Left ventricle myocardium inferior (tissue), 1 donor: ENCODE measurements around the gene VAV2. TPM values are rescaled to one million over a fixed set of nuclear protein-coding genes. Genes with fewer than 3 reads are reported as not detected.

Source experiments
- DNase-seq: peaks from one replicate; pipeline ENCODE4 v3.0.0-alpha.2; 2020
- H3K27ac ChIP-seq: fragments of 200-600 bp; replicated peaks from 2 replicates; pipeline ENCODE4 v1.8.0; 2021
- H3K27me3 ChIP-seq: fragments of 200-600 bp; 2 replicates; pipeline ENCODE4 v1.8.0; 2021; ENCODE audit warnings: low read depth
- H3K36me3 ChIP-seq: fragments of 200-600 bp; 2 replicates; pipeline ENCODE4 v1.8.0; 2021
- H3K4me1 ChIP-seq: fragments of 200-600 bp; 2 replicates; pipeline ENCODE4 v1.8.0; 2021
- H3K4me3 ChIP-seq: fragments of 200-600 bp; 2 replicates; pipeline ENCODE4 v1.8.0; 2021; ENCODE audit warnings: mild to moderate bottlenecking, moderate library complexity
- H3K9me3 ChIP-seq: fragments of 200-600 bp; replicated peaks from 2 replicates; pipeline ENCODE4 v1.8.0; 2021
- intact Hi-C: fragments of 100-400 bp; cut with micrococcal nuclease; formaldehyde crosslinking; loops from one replicate; pipeline ENCODE4 v1.11.0; 2022
- total RNA-seq: library from RNA; stranded (reverse); fragmentation: NEBNext Ultra II Directional; extraction: Animal tissue kit (Norgen Biotek cat#: 25700); gene quantifications from one replicate; pipeline ENCODE4 v1.2.1, GENCODE V29; 2021
- TF ChIP-seq, protein P1 (sequence below): fragments of 200-600 bp; IDR thresholded peaks from 2 replicates; pipeline ENCODE4 v1.8.0; 2021; ENCODE audit warnings: antibody characterized with exemption, mild to moderate bottlenecking, borderline replicate concordance
- donor health status: DM: no; HTN: yes; CAD: no; lungs with severe emphysema.

VAV2 gene
- total RNA-seq, 1 donor from 2014 or later, result 4.1 TPM

- H3K9me3 ChIP-seq, result no peaks in the 10 kb centered on the region
- H3K36me3 ChIP-seq, result peaks cover 5% of the 10 kb centered on the region
- no peaks in the 10 kb centered on the region for H3K27me3 ChIP-seq
- no peak for DNase-seq
- intact Hi-C loops, result no loop called here
- H3K27ac ChIP-seq, result no peak overlapping the region
- TF ChIP-seq, protein P1, sequence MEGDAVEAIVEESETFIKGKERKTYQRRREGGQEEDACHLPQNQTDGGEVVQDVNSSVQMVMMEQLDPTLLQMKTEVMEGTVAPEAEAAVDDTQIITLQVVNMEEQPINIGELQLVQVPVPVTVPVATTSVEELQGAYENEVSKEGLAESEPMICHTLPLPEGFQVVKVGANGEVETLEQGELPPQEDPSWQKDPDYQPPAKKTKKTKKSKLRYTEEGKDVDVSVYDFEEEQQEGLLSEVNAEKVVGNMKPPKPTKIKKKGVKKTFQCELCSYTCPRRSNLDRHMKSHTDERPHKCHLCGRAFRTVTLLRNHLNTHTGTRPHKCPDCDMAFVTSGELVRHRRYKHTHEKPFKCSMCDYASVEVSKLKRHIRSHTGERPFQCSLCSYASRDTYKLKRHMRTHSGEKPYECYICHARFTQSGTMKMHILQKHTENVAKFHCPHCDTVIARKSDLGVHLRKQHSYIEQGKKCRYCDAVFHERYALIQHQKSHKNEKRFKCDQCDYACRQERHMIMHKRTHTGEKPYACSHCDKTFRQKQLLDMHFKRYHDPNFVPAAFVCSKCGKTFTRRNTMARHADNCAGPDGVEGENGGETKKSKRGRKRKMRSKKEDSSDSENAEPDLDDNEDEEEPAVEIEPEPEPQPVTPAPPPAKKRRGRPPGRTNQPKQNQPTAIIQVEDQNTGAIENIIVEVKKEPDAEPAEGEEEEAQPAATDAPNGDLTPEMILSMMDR, result no peak
- H3K4me3 ChIP-seq, result no peak overlapping the region
- H3K4me1 ChIP-seq, result peaks cover 31% of the 10 kb centered on the region
Measured at GRCh38 chr9:133786371-133786753, 205.8 kb downstream of the VAV2 start.

- H3K4me1 ChIP-seq, result peaks cover 31% of the 10 kb centered on the region
- peaks cover 5% of the 10 kb centered on the region for H3K36me3 ChIP-seq
- no peaks in the 10 kb centered on the region for H3K27me3 ChIP-seq
- intact Hi-C loops, result no loop called here
- TF ChIP-seq, protein P1, result no peak
- no peak overlapping the region for H3K27ac ChIP-seq
- no peaks in the 10 kb centered on the region for H3K9me3 ChIP-seq
- no peak overlapping the region for H3K4me3 ChIP-seq
- no peak for DNase-seq
Measured at GRCh38 chr9:133785753-133786370, 206.3 kb downstream of the VAV2 start.

DNA sequence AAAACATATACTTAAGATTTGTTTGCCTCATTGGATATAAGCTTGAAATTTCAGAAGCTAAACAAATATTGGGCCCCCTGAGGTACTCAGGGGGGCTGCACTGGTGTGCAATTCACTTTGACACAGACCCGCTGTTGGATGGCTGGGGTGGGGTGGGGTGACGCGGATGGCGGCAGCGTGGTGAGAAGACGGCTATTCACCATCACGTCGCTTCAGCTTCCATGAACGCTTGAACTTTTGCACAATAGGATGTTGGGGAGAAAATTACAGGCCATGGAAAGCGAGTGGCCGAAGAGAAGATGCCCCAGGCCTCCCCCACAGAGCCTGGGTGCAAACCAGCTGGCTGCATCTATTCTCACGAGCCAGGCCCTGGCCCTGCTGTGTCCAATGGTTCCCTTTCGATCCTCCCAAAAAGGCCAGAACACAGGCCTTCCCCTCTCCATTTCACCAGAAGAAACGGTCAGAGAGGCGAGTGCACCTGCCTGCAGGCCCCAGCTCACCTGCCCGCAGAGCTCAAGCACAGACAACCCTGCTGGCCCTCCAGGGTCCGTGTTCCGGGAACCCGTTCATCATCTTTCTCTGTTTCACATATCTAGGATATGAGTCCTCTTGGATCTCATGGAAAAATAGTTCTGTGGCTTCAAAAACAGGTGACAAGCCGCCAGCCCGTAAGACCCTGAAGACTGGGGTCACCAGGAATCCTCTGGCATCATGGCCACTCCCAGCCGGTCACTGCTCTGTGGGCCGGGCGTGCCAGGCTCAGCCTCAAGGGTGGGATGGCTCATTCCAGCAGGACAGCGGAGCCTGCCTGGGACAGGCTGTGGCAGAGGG, 207.2 kb downstream of the VAV2 start:
- DNase-seq, result no peak
- TF ChIP-seq, protein P1, result no peak
- Histone ChIP-seq H3K4me1 (peaks cover 25% of the 10 kb centered on the region), H3K27ac (no peak overlapping the region), H3K36me3 (peaks cover 5% of the 10 kb centered on the region), H3K27me3 (no peaks in the 10 kb centered on the region), H3K4me3 (no peak overlapping the region), H3K9me3 (no peaks in the 10 kb centered on the region)
- intact Hi-C loops, result no loop called here

DNA sequence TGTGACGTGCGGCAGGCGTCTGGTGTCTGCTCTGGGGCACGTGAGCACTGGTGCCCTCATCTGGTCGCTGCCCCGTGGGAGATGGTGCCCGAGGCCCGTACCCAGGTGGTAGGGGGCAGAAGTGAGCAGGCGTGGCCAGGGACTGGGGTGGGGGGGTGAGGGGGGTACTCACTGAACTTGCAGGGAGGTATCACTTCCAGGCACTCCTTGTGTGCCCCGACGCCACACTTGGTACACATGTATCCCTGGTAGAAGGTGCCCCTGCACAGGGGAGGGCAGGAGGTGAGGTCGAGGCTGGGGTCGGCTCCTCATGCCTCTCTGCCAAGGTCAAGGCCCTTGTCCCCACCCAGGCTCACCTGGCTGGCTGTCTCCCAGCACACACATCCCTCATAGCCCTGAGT, 208.8 kb downstream of the VAV2 start:
- intact Hi-C loops, result no loop called here
- Histone ChIP-seq H3K27ac (no peak overlapping the region), H3K4me1 (peaks cover 10% of the 10 kb centered on the region), H3K4me3 (no peak overlapping the region), H3K27me3 (no peaks in the 10 kb centered on the region), H3K36me3 (peaks cover 19% of the 10 kb centered on the region), H3K9me3 (no peaks in the 10 kb centered on the region)
- TF ChIP-seq, protein P1, result no peak
- DNase-seq, result no peak

DNA sequence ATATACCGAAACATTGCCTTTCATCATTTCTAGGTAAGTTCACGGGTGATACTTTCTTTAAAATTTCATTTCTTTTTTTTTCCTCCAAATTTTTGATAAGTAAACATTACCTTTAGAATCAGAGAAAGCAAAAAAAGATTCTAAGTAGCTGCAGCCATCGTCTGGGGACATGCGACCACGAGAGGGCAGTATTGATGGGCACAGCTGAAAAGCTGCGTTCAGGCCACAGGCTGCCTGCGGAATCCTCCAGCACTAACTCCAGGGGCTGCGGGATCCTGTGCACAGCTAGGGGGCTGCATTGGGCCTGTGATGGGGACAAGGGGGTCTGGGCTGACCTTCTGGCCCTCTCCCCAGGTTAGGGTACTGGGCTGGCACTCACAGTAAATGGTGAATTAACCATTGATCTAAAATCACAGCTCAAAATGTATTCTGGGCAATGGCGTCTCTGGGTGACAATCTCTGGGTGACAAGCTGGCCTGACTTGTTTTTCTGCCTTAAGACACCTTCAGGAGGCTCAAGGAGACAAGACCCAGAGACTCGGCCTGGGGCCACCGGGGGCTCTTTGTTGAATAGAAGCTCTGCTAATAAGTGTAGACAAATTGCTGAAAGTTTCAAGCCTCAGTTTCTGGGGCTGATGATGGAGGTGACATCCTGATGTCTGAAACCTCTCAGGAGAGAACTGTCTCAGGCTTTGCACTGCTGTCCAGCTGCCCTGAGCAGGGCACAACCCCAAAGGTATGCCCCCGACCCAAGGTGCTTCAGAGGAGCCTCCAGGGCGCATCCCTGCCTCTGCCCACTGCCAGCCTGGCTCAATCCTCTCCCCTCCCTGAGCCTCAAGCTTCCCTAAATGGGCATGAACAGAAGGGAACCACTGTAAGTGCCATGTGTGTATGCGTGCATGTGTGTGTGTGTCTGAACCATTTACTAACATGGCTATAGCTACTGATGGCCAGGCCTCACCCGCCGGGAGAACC, 209.7 kb downstream of the VAV2 start:
- DNase-seq, result peak; percentile 61
- Histone ChIP-seq H3K9me3 (no peaks in the 10 kb centered on the region), H3K4me1 (peaks cover 1% of the 10 kb centered on the region), H3K27ac (no peak overlapping the region), H3K4me3 (no peak overlapping the region), H3K27me3 (no peaks in the 10 kb centered on the region), H3K36me3 (peaks cover 27% of the 10 kb centered on the region)
- intact Hi-C loops, result no loop called here
- TF ChIP-seq, protein P1, result peak; percentile 87
